Keratinocyte (primary cell): ENCODE data around the gene RABL6. TPM values are rescaled to one million over a fixed set of nuclear protein-coding genes. Genes with fewer than 3 reads are reported as not detected.

Experiments
- DNase-seq: peaks from one replicate; pipeline ENCODE4 v3.0.0-alpha.2; 2011; ENCODE audit warnings: low read depth, missing footprints, low spot score
- FAIRE-seq: peaks from 2 replicates; lab custom pipeline; 2011; peaks lifted over from hg19 to GRCh38; lab: Jason Lieb, UNC
- H2AFZ ChIP-seq: 2 replicates; pipeline ENCODE4 v1.6.0; 2012; ENCODE audit warnings: low read length, control low read depth, inconsistent platforms; ENCODE audit not compliant: control insufficient read depth
- H3K27ac ChIP-seq: 2 replicates; pipeline ENCODE4 v1.5.1; 2011; ENCODE audit warnings: low read length; ENCODE audit not compliant: control insufficient read depth, insufficient read depth
- H3K27me3 ChIP-seq: 3 replicates; pipeline ENCODE4 v1.6.0; 2011; ENCODE audit warnings: low read length; ENCODE audit not compliant: control insufficient read depth, insufficient read depth; ENCODE audit errors: extremely low read depth
- H3K36me3 ChIP-seq, 2 experiments: 2 replicates in 1 of 2; 3 replicates in 1 of 2; pipeline ENCODE4 v1.5.1; 2011; ENCODE audit warnings: low read length in 2 of 2, mild to moderate bottlenecking in 1 of 2; ENCODE audit not compliant: control insufficient read depth in 2 of 2, insufficient read depth in 2 of 2; ENCODE audit errors: extremely low read depth in 1 of 2
- H3K4me1 ChIP-seq: 3 replicates; pipeline ENCODE4 v1.5.1; 2011; ENCODE audit warnings: low read length; ENCODE audit not compliant: control insufficient read depth, insufficient read depth; ENCODE audit errors: extremely low read depth
- H3K4me2 ChIP-seq: 3 replicates; pipeline ENCODE4 v1.6.0; 2011; ENCODE audit warnings: low read depth, low read length; ENCODE audit not compliant: control insufficient read depth, insufficient read depth; ENCODE audit errors: extremely low read depth
- H3K4me3 ChIP-seq, 3 experiments: fragments of 200-600 bp in 1 of 3; sonication (generic) in 1 of 3; 2 replicates in 2 of 3; 3 replicates in 1 of 3; pipeline ENCODE4 v1.5.1; 2011 to 2016; ENCODE audit warnings: low read length in 3 of 3, mild to moderate bottlenecking in 3 of 3, control low read depth in 2 of 3, inconsistent platforms in 1 of 3, low read depth in 1 of 3, mixed read lengths in 1 of 3, mixed run types in 1 of 3, moderate library complexity in 1 of 3; ENCODE audit not compliant: control insufficient read depth in 2 of 3, insufficient read depth in 2 of 3; ENCODE audit errors: extremely low read depth in 1 of 3
- H3K79me2 ChIP-seq: 2 replicates; pipeline ENCODE4 v1.6.0; 2012; ENCODE audit warnings: low read length; ENCODE audit not compliant: control insufficient read depth, insufficient read depth
- H3K9ac ChIP-seq: 3 replicates; pipeline ENCODE4 v1.6.0; 2011; ENCODE audit warnings: low read length; ENCODE audit not compliant: control insufficient read depth, insufficient read depth; ENCODE audit errors: extremely low read depth
- H3K9me1 ChIP-seq: 3 replicates; pipeline ENCODE4 v1.6.0; 2011; ENCODE audit warnings: low read length; ENCODE audit not compliant: control insufficient read depth, insufficient read depth; ENCODE audit errors: extremely low read depth
- H3K9me3 ChIP-seq: 2 replicates; pipeline ENCODE4 v1.5.1; 2012; ENCODE audit warnings: low read depth, low read length; ENCODE audit not compliant: control insufficient read depth
- H4K20me1 ChIP-seq: 3 replicates; pipeline ENCODE4 v1.6.0; 2011; ENCODE audit warnings: low read length; ENCODE audit not compliant: control insufficient read depth, insufficient read depth; ENCODE audit errors: extremely low read depth
- CTCF ChIP-seq, 3 experiments: IDR thresholded peaks in 1 of 3; conservative IDR thresholded peaks in 1 of 3; optimal IDR thresholded peaks in 1 of 3; 2 replicates in 2 of 3; 3 replicates in 1 of 3; pipeline versions ENCODE3 to v1.5.1; 2011; ENCODE audit warnings: low read length in 3 of 3, mild to moderate bottlenecking in 3 of 3, moderate library complexity in 2 of 3, control low read depth in 1 of 3, inconsistent platforms in 1 of 3; ENCODE audit not compliant: insufficient read depth in 2 of 3; ENCODE audit errors: extremely low read depth in 1 of 3
- EZH2 ChIP-seq: IDR thresholded peaks from one replicate; pipeline ENCODE4 v1.6.1; 2012; ENCODE audit warnings: inconsistent platforms, mild to moderate bottlenecking, low read length, moderate library complexity
- dilution Hi-C: fragments of 300-500 bp; cut with MboI; formaldehyde crosslinking; loops from one replicate; pipeline ENCODE4 v1.7.0; 2020; ENCODE audit warnings: low sequenced_read_pairs; ENCODE audit not compliant: extremely low pct_ligation_motif_present
- polyA plus RNA-seq, 5 experiments: library from polyadenylated mRNA; depleted of rRNA in 3 of 5; stranded (reverse) in 3 of 5; stranded (forward) in 1 of 5; unstranded in 1 of 5; fragments of >200 nt; gene quantifications; 1 replicate in 1 of 5; 2 replicates in 3 of 5; 3 replicates in 1 of 5; pipeline versions ENCODE4 v1.2.1 to v1.2.3, GENCODE V29; 2011 to 2012; ENCODE audit warnings: missing spikeins in 2 of 5, low read depth in 1 of 5, low replicate concordance in 1 of 5

The RABL6 gene
- polyA plus RNA-seq, 1 donor (not counting 4 experiments of a cell fraction or from before 2014, with no cell fraction given), result 46.3 TPM

- peaks cover 43% of the 10 kb centered on the region for H3K79me2 ChIP-seq
- H3K4me1 ChIP-seq, result peaks cover 15% of the 10 kb centered on the region
- H3K4me2 ChIP-seq, result peak overlapping the region; percentile 82
- no peak for DNase-seq
- H4K20me1 ChIP-seq, result no peaks in the 10 kb centered on the region
- H2AFZ ChIP-seq, result no peak overlapping the region
- peak overlapping the region; percentile 58 for H3K27ac ChIP-seq
- H3K9me1 ChIP-seq, result no peaks in the 10 kb centered on the region
- H3K9me3 ChIP-seq, result no peaks in the 10 kb centered on the region
- dilution Hi-C loops, result loop anchor here (25.0 kb wide), 1 partner anchor 129 kb away; the partner anchor contains the start of genes C8G and FBXW5
- H3K4me3 ChIP-seq, result peak overlapping the region; percentile 61 to 88 (median 74)
- H3K36me3 ChIP-seq, result peaks cover 8 to 18% of the 10 kb centered on the region in 2 experiments
- peak overlapping the region; percentile 82 for H3K9ac ChIP-seq
- no peaks in the 10 kb centered on the region for H3K27me3 ChIP-seq
- no peak for TF ChIP-seq CTCF (optimal IDR thresholded peaks at IDR 0.05 in 1 of 3, IDR thresholded peaks at IDR 0.05 in 1 of 3, conservative IDR thresholded peaks at IDR 0.05 in 1 of 3; ENCODE audit: extremely low read depth in 1 of 3, insufficient read depth in 2 of 3, low read length in 3 of 3)
- no peak for TF ChIP-seq EZH2
- no peak for FAIRE-seq
Measured at GRCh38 chr9:136808806-136809158, 1.0 kb downstream of the RABL6 start.

GRCh38 chr9:136814725-136815421, 7.1 kb downstream of the RABL6 start:
- Histone ChIP-seq H3K9me1 (no peaks in the 10 kb centered on the region), H3K4me2 (no peak overlapping the region), H3K27ac (no peak overlapping the region), H3K9me3 (no peaks in the 10 kb centered on the region), H3K4me3 (no peak overlapping the region), H3K9ac (no peak overlapping the region), H4K20me1 (no peaks in the 10 kb centered on the region), H3K79me2 (peaks cover 35% of the 10 kb centered on the region), H3K36me3 (peaks cover 9 to 17% of the 10 kb centered on the region in 2 experiments), H3K27me3 (no peaks in the 10 kb centered on the region), H2AFZ (no peak overlapping the region), H3K4me1 (peaks cover 4% of the 10 kb centered on the region)
- no peak for DNase-seq
- dilution Hi-C loops, result loop anchor here (25.0 kb wide), 1 partner anchor 122 kb away; the partner anchor contains the start of genes C8G and FBXW5
- no peak for TF ChIP-seq CTCF (optimal IDR thresholded peaks at IDR 0.05 in 1 of 3, IDR thresholded peaks at IDR 0.05 in 1 of 3, conservative IDR thresholded peaks at IDR 0.05 in 1 of 3; ENCODE audit: extremely low read depth in 1 of 3, insufficient read depth in 2 of 3, low read length in 3 of 3)
- TF ChIP-seq EZH2, result no peak
- FAIRE-seq, result no peak
